ENCODE data around the gene NANOS3.
A peak's percentile ranks its signal among the peaks of the same experiment; 100 is the strongest.

Gene NANOS3

GRCh38 chr19:13840305-13841085 is 36.4 kb upstream of the NANOS3 start:
- DNase-seq (ENCODE audit: low read depth): no peak

DNA sequence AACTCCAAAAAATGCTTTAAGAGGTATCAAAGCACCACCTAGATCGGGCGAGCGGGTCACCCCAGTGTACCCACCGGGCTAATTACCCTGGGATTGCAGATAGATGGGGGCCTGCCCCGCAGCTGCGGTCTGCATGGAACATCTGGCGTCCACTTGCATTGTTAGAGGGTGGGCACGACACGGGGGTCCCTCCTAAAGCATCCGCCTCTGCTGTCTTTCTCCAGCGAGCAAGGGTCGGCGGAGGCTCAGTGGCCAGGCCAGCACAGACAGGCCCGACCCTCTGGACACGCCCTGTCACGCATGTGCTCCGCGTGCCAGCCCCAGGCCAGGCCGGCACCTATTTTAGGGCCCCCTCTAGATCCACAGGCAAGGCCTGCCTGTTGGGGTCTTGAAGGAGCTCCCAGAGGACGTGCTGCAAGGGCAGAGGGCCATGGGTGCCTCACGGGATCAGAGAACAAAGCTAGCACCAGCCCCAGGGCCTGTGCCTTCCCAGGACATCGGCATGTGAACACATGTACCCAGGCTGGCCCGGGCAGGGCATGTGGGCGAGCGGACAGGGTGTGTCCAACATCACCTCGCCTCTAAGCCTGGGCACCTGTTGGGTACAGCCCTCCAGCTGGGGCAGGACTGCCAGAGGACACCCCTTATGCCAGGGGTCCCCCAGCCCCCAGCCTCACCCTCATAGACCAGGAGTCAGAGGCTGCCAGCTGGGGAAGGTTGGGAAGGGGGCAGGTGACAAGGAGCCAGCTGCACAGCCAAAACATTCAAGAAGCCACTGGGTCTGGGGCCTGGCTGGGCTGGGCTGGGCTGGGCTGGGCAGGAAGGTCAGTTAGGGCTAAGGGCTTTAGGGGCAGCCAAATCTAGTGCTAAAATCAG is 35.6 kb upstream of the NANOS3 start:
- peak overlapping the region; percentile 66 for H3K4me3 ChIP-seq (ENCODE audit: low read depth, low read length)
- DNase-seq (ENCODE audit: low read depth): no peak
- TF ChIP-seq CTCF (IDR thresholded peaks at IDR 0.05; ENCODE audit: insufficient read depth, low read depth, low read length, missing control alignments): no peak

More at GRCh38 chr19:13840305-13841085, 36.4 kb upstream of the NANOS3 start:
- H3K4me3 ChIP-seq (ENCODE audit: low read depth, low read length): peak overlapping the region; percentile 66
- no peak for TF ChIP-seq CTCF (IDR thresholded peaks at IDR 0.05; ENCODE audit: insufficient read depth, low read depth, low read length, missing control alignments)

DNA sequence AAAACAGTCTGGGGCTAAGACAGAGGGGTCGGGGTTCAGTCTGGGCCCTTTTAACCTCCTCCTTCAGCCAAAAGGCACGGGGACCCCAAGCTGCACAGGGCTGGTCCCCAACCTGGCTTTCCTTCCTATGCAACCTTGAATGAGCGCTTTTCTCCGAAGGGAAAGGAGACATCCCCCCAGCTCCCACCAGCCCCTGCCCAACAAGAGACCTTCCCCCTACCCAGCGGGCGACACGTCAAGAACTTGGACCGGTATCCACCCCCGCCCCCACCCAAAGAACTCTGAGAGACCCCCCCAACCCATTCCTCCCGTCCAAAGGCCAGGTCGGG is 35.0 kb upstream of the NANOS3 start:
- no peak for DNase-seq (ENCODE audit: low read depth)
- TF ChIP-seq CTCF (IDR thresholded peaks at IDR 0.05; ENCODE audit: insufficient read depth, low read depth, low read length, missing control alignments): no peak
- H3K4me3 ChIP-seq (ENCODE audit: low read depth, low read length): peak overlapping the region; percentile 66

DNA sequence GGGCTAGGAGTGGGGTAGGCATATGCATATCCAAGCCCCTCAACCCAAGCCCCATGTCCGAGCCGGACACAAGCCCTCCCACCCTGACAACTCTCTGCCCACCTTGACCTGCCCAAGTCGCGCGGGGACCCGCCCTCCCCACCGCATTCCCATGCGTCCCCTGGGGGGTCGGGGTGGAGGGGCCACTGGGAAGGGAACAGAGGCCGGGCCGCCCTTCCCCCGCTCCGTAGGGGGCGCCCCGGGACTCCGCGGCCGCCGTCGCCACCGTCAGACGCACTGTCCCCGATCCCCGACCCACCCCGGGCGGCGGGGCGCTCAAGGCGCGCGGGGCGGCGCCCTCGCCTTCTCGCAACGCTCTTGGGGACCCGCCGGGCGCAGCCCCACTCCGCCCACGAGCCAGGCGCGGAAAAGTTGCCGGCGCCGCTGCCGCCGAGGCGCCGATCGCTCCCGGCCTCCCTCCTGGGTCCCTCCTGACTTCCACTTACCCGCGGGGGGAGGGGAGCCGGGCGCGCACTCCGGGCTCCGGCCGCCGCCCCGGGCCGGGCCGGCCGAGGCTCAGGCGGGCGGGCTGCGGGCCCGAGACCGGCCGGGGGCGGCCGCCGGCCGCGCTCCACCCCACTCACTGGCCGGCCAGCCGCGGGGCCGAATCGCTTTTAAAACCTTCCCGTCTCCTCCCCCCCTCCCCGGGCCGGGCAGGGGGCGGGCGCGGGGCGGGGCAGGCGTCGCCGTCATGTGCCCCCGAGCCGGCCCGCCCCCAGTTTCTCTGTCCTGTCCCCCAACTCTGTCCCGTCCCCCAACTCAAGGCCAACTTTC is 34.4 kb upstream of the NANOS3 start:
- peak; percentile 86 for DNase-seq (ENCODE audit: low read depth)
- peak overlapping the region; percentile 66 for H3K4me3 ChIP-seq (ENCODE audit: low read depth, low read length)
- TF ChIP-seq CTCF (IDR thresholded peaks at IDR 0.05; ENCODE audit: insufficient read depth, low read depth, low read length, missing control alignments): no peak

- H3K4me3 ChIP-seq (ENCODE audit: low read depth, low read length): peak overlapping the region; percentile 60
- DNase-seq (ENCODE audit: low read depth): no peak
- no peak for TF ChIP-seq CTCF (IDR thresholded peaks at IDR 0.05; ENCODE audit: insufficient read depth, low read depth, low read length, missing control alignments)
These were observed 33.6 kb upstream of the NANOS3 start for GRCh38 chr19:13843104-13843921.

GRCh38 chr19:13844130-13844631 is 32.8 kb upstream of the NANOS3 start:
- no peak overlapping the region for H3K4me3 ChIP-seq (ENCODE audit: low read depth, low read length)
- no peak for TF ChIP-seq CTCF (IDR thresholded peaks at IDR 0.05; ENCODE audit: insufficient read depth, low read depth, low read length, missing control alignments)
- no peak for DNase-seq (ENCODE audit: low read depth)
